PC-3 (cell line): ENCODE data around the gene TIMP3.

Experiments
- EZH2 ChIP-seq: fragments of 300-600 bp; sonication (generic); IDR thresholded peaks from one replicate; pipeline ENCODE4 v1.6.1; 2017; ENCODE audit warnings: antibody characterized with exemption, mild to moderate bottlenecking, low read length; ENCODE audit not compliant: unreplicated experiment
- EZH2phosphoT487 ChIP-seq: fragments of 300-600 bp; sonication (generic); IDR thresholded peaks from 2 replicates; pipeline ENCODE4 v1.6.1; 2018; ENCODE audit warnings: mild to moderate bottlenecking, antibody characterized with exemption, low read length, borderline replicate concordance
- TF ChIP-seq, protein P1 (sequence below): fragments of 300-600 bp; sonication (generic); conservative IDR thresholded peaks from 2 replicates; pipeline ENCODE4 v1.5.1; 2017; ENCODE audit warnings: antibody characterized with exemption, low read depth, mild to moderate bottlenecking, low read length

- TF ChIP-seq EZH2 (no peak), EZH2phosphoT487 (no peak)
- TF ChIP-seq, protein P1, sequence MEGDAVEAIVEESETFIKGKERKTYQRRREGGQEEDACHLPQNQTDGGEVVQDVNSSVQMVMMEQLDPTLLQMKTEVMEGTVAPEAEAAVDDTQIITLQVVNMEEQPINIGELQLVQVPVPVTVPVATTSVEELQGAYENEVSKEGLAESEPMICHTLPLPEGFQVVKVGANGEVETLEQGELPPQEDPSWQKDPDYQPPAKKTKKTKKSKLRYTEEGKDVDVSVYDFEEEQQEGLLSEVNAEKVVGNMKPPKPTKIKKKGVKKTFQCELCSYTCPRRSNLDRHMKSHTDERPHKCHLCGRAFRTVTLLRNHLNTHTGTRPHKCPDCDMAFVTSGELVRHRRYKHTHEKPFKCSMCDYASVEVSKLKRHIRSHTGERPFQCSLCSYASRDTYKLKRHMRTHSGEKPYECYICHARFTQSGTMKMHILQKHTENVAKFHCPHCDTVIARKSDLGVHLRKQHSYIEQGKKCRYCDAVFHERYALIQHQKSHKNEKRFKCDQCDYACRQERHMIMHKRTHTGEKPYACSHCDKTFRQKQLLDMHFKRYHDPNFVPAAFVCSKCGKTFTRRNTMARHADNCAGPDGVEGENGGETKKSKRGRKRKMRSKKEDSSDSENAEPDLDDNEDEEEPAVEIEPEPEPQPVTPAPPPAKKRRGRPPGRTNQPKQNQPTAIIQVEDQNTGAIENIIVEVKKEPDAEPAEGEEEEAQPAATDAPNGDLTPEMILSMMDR, result no peak
Observed at GRCh38 chr22:32804531-32805360, 3.2 kb downstream of the TIMP3 start.
